GM12878 (cell line): ENCODE results near the gene MEIS1. TPM values are rescaled to one million over a fixed set of nuclear protein-coding genes. Genes with fewer than 3 reads are reported as not detected.

Experiments
- ATAC-seq: fragments of 200-7000 bp; cut with Tn5 transposase; 3 replicates; pipeline ENCODE4 v1.9.1; 2020; ENCODE audit warnings: mild to moderate bottlenecking, moderate library complexity
- BruUV-seq: library from RNA; stranded (reverse); fragments of 400-500 nt; replicated peaks from 2 replicates; lab custom pipeline; 2021; lab: Mats Ljungman, UMichigan
- CTCF ChIA-PET: fragments of 300-600 bp; sonication (Branson Sonifier 250); formaldehyde crosslinking; extraction: SDS; loops from one replicate; lab custom pipeline; 2021; ENCODE audit warnings: inconsistent platforms; lab: Yijun Ruan, JAX
- POLR2A ChIA-PET: fragments of 350-600 bp; formaldehyde crosslinking; extraction: SDS; loops from one replicate; lab custom pipeline; 2021; ENCODE audit warnings: inconsistent platforms; lab: Charles Lee
- RAD21 ChIA-PET: fragments of 300-600 bp; sonication (Branson Sonifier 250); formaldehyde crosslinking; loops from one replicate; lab custom pipeline; 2023; ENCODE audit warnings: antibody characterized with exemption; ENCODE audit not compliant: unreplicated experiment; lab: Charles Lee
- SMC1A ChIA-PET: fragments of 300-600 bp; sonication (Branson Sonifier 250); formaldehyde crosslinking; loops from one replicate; lab custom pipeline; 2023; ENCODE audit not compliant: unreplicated experiment, uncharacterized antibody; lab: Charles Lee
- DNase-seq: peaks from one replicate; pipeline ENCODE4 v3.0.0-alpha.2; 2011; ENCODE audit warnings: low read depth, low spot score
- FAIRE-seq: peaks from 3 replicates; lab custom pipeline; 2011; peaks lifted over from hg19 to GRCh38; lab: Jason Lieb, UNC
- H2AFZ ChIP-seq: 2 replicates; pipeline ENCODE4 v1.6.0; 2011; ENCODE audit warnings: low read depth, low read length, control low read depth; ENCODE audit not compliant: control insufficient read depth
- H3K27ac ChIP-seq: 2 replicates; pipeline ENCODE4 v1.5.1; 2011; ENCODE audit warnings: control low read depth; ENCODE audit not compliant: control insufficient read depth, insufficient read depth
- H3K27me3 ChIP-seq, 2 experiments: replicated peaks in 1 of 2; 2 replicates each; pipeline versions ENCODE4 v1.6.0 to v1.6.1; 2011; ENCODE audit warnings: low read length in 1 of 2; ENCODE audit not compliant: control insufficient read depth in 2 of 2, insufficient read depth in 2 of 2
- H3K36me3 ChIP-seq, 2 experiments: 2 replicates each; pipeline ENCODE4 v1.5.1; 2011; ENCODE audit warnings: low read length in 1 of 2; ENCODE audit not compliant: control insufficient read depth in 2 of 2, insufficient read depth in 2 of 2
- H3K4me1 ChIP-seq: 2 replicates; pipeline ENCODE4 v1.6.1; 2011; ENCODE audit warnings: mild to moderate bottlenecking, low read length, moderate library complexity, mixed read lengths; ENCODE audit not compliant: control insufficient read depth, insufficient read depth
- H3K4me2 ChIP-seq: 2 replicates; pipeline ENCODE4 v1.6.0; 2011; ENCODE audit warnings: control low read depth; ENCODE audit not compliant: control insufficient read depth, insufficient read depth
- H3K4me3 ChIP-seq: fragments of 200-600 bp; sonication (generic); 2 replicates; pipeline ENCODE4 v1.5.1; 2016
- H3K79me2 ChIP-seq: 2 replicates; pipeline ENCODE4 v1.6.0; 2011; ENCODE audit warnings: low read length; ENCODE audit not compliant: control insufficient read depth, insufficient read depth
- H3K9ac ChIP-seq: 2 replicates; pipeline ENCODE4 v1.8.0; 2011; ENCODE audit warnings: low read length, control low read depth, mixed read lengths; ENCODE audit not compliant: control insufficient read depth, insufficient read depth
- H3K9me3 ChIP-seq: replicated peaks from 3 replicates; pipeline ENCODE4 v1.5.1; 2011; ENCODE audit warnings: mild to moderate bottlenecking, low read length; ENCODE audit not compliant: control insufficient read depth, insufficient read depth
- H4K20me1 ChIP-seq: 2 replicates; pipeline ENCODE4 v1.6.0; 2011; ENCODE audit not compliant: control insufficient read depth, insufficient read depth
- BACH1 ChIP-seq: fragments of 450-650 bp; IDR thresholded peaks from 2 replicates; pipeline ENCODE4 v1.6.1; 2017; ENCODE audit warnings: mild to moderate bottlenecking, borderline replicate concordance
- BMI1 ChIP-seq: fragments of 450-650 bp; IDR thresholded peaks from 2 replicates; pipeline ENCODE4 v1.6.1; 2016; ENCODE audit warnings: mild to moderate bottlenecking, moderate library complexity, borderline replicate concordance
- KDM1A ChIP-seq: fragments of 200-600 bp; sonication (generic); IDR thresholded peaks from 2 replicates; pipeline ENCODE4 v1.6.1; 2016; ENCODE audit warnings: borderline replicate concordance
- LARP7 ChIP-seq: fragments of 450-650 bp; IDR thresholded peaks from 2 replicates; pipeline ENCODE4 v1.6.1; 2017; ENCODE audit warnings: mild to moderate bottlenecking
- MTA2 ChIP-seq: fragments of 450-650 bp; IDR thresholded peaks from 2 replicates; pipeline ENCODE4 v1.6.1; 2016; ENCODE audit warnings: low read depth, mild to moderate bottlenecking, moderate library complexity
- NFXL1 ChIP-seq: fragments of 450-650 bp; IDR thresholded peaks from 2 replicates; pipeline ENCODE4 v1.6.1; 2017; ENCODE audit warnings: antibody characterized with exemption, mild to moderate bottlenecking, borderline replicate concordance
- NFYB ChIP-seq: IDR thresholded peaks from 2 replicates; pipeline ENCODE4 v1.6.1; 2011; ENCODE audit warnings: low read depth, mild to moderate bottlenecking, low read length, improper control_type of control experiment, moderate library complexity; ENCODE audit not compliant: insufficient read depth
- RAD51 ChIP-seq: fragments of 450-650 bp; IDR thresholded peaks from 2 replicates; pipeline ENCODE4 v1.6.1; 2016; ENCODE audit warnings: moderate library complexity, mild to moderate bottlenecking, inconsistent platforms
- SKIL ChIP-seq: fragments of 450-650 bp; IDR thresholded peaks from 2 replicates; pipeline ENCODE4 v1.6.1; 2017; ENCODE audit warnings: mild to moderate bottlenecking, low read depth, inconsistent platforms; ENCODE audit not compliant: poor library complexity, severe bottlenecking
- SMAD5 ChIP-seq: IDR thresholded peaks from 2 replicates; pipeline ENCODE4 v1.6.1; 2016; ENCODE audit warnings: antibody characterized with exemption, low read depth
- TAF1 ChIP-seq: IDR thresholded peaks from 2 replicates; pipeline ENCODE4 v1.6.1; 2011; ENCODE audit warnings: mild to moderate bottlenecking, low read depth, low read length, borderline replicate concordance
- TCF12 ChIP-seq: IDR thresholded peaks from 2 replicates; pipeline ENCODE4 v1.6.1; 2011; ENCODE audit warnings: low read depth, mild to moderate bottlenecking, low read length
- YBX1 ChIP-seq: fragments of 450-650 bp; IDR thresholded peaks from 2 replicates; pipeline ENCODE4 v1.6.1; 2016; ENCODE audit warnings: antibody characterized with exemption
- YY1 ChIP-seq: IDR thresholded peaks from 2 replicates; pipeline ENCODE4 v1.6.1; 2011; ENCODE audit warnings: low read depth, mild to moderate bottlenecking, low read length
- WGBS: methylation state at CpG from one replicate; pipeline ENCODE4 v1.1.6; 2016; ENCODE audit warnings: low lambda C conversion rate; ENCODE audit not compliant: insufficient replicate concordance, insufficient coverage; ENCODE audit errors: missing lambda C conversion rate; 5-methylcytosine and 5-hydroxymethylcytosine counted together
- in situ Hi-C: fragments of 300-500 bp; cut with MboI; formaldehyde crosslinking; loops from 9 replicates; pipeline ENCODE4 v1.14.3; 2018; ENCODE audit warnings: mixed read lengths
- intact Hi-C: fragments of 100-400 bp; cut with micrococcal nuclease; formaldehyde crosslinking; loops from one replicate; pipeline ENCODE4 v1.14.2; 2022; ENCODE audit not compliant: unreplicated experiment
- polyA plus RNA-seq, 11 experiments: library from polyadenylated mRNA; depleted of rRNA in 4 of 11; unstranded in 6 of 11; stranded (reverse) in 5 of 11; fragments of >200 nt; fragmentation: Nextera tagmentation in 4 of 11; fragmentation: Illumina TruSeq in 1 of 11; extraction: Ambion mirVana in 4 of 11; extraction: Trizol in 1 of 11; gene quantifications; 1 replicate in 1 of 11; 2 replicates in 10 of 11; pipeline versions ENCODE4 v1.2.1 to v1.2.3, GENCODE V29; 2011 to 2016; ENCODE audit warnings: inconsistent platforms in 2 of 11, missing spikeins in 2 of 11, low read depth in 1 of 11
- total RNA-seq, 4 experiments: library from RNA; depleted of rRNA in 3 of 4; stranded (reverse); fragments of >200 nt in 3 of 4; fragmentation: Illumina TruSeq in 1 of 4; extraction: Trizol in 1 of 4; gene quantifications; 2 replicates each; pipeline versions ENCODE4 v1.2.1 to v1.2.3, GENCODE V29; 2013 to 2021

MEIS1 gene
- total and polyA plus RNA-seq, 10 of the 15 experiments (the other 5 are each of a cell fraction or from before 2014, with no cell fraction given): 0.04 to 0.31 (median 0.14) TPM; not detected in 6

- TF ChIP-seq SKIL (no peak), BACH1 (no peak), NFXL1 (no peak), BMI1 (no peak), YBX1 (no peak), RAD51 (no peak), TCF12 (no peak), SMAD5 (no peak)
Measured at GRCh38 chr2:66563473-66563872, 128.5 kb downstream of the MEIS1 start (continued).

DNA sequence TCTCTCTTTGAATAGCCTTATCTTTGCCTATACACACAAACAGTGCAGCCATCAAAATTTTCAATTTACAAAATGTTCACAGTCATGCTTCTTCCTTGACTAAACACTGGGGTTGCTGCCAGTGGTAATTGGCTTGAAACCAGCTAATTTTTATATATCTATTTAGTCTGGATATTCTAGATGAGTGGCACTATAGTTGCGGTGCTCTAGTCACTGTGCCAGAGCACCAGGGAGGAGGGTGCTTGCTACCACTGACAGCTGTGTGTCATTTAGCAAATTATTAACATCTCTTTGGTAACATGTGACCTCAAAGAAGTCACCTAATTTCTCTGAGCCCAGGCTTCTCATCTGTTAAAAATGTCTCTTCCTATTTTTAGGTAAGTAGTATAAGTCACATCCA lies 130.4 kb downstream of the MEIS1 start:
- Histone ChIP-seq H3K79me2 (no peaks in the 10 kb centered on the region), H2AFZ (no peak overlapping the region), H3K9me3 (no peaks in the 10 kb centered on the region), H3K9ac (no peak overlapping the region), H3K4me2 (no peak overlapping the region), H4K20me1 (no peaks in the 10 kb centered on the region), H3K36me3 (no peaks in the 10 kb centered on the region), H3K27ac (no peak overlapping the region), H3K4me1 (no peaks in the 10 kb centered on the region), H3K27me3 (no peaks in the 10 kb centered on the region), H3K4me3 (no peak overlapping the region)
- intact Hi-C loops (no loop called here), in situ Hi-C loops (no loop called here)
- ChIA-PET POLR2A (no interaction called here), RAD21 (no interaction called here), SMC1A (no interaction called here), CTCF (no interaction called here)
- no peak for DNase-seq
- FAIRE-seq: no peak
- WGBS: 44% methylated on average over 1 of the region's 1 CpG
- no peak for ATAC-seq
- BruUV-seq: no TSS peak
- no peak for TF ChIP-seq NFYB
- TF ChIP-seq TAF1: no peak
- no peak for TF ChIP-seq LARP7
- TF ChIP-seq YY1: no peak
- no peak for TF ChIP-seq MTA2
- no peak for TF ChIP-seq KDM1A
